CD8-positive, alpha-beta memory T cell (primary cell): ENCODE measurements around the gene DUS2. TPM values are rescaled to one million over a fixed set of nuclear protein-coding genes. Genes with fewer than 3 reads are reported as not detected.

Experiments
- CTCF ChIA-PET: fragments of 350-600 bp; sonication (Branson Sonifier 250); formaldehyde crosslinking; loops from one replicate; lab custom pipeline; 2021; ENCODE audit warnings: antibody characterized with exemption; lab: Charles Lee
- POLR2A ChIA-PET: fragments of 350-600 bp; sonication (Branson Sonifier 250); formaldehyde crosslinking; loops from one replicate; lab custom pipeline; 2021; ENCODE audit warnings: antibody characterized with exemption; lab: Charles Lee
- DNase-seq, 5 donors: peaks; one replicate each; pipeline versions ENCODE4 v3.0.0 to v3.0.0-alpha.2; 2020 to 2022; ENCODE audit warnings: mixed read lengths in 1 of 5
- H3K27ac ChIP-seq: one replicate; pipeline ENCODE4 v1.7.0; 2013; ENCODE audit warnings: low read depth, mild to moderate bottlenecking, low read length, moderate library complexity
- H3K27me3 ChIP-seq: 2 replicates; pipeline ENCODE4 v1.7.0; 2013; ENCODE audit warnings: low read length, mild to moderate bottlenecking; ENCODE audit not compliant: insufficient read depth, poor library complexity, severe bottlenecking
- H3K36me3 ChIP-seq: 2 replicates; pipeline ENCODE4 v1.7.0; 2013; ENCODE audit warnings: mild to moderate bottlenecking, low read length, moderate library complexity; ENCODE audit not compliant: insufficient read depth
- H3K4me1 ChIP-seq: 2 replicates; pipeline ENCODE4 v1.7.0; 2013; ENCODE audit warnings: mild to moderate bottlenecking, low read length, moderate library complexity; ENCODE audit not compliant: insufficient read depth
- H3K4me3 ChIP-seq: 2 replicates; pipeline ENCODE4 v1.7.0; 2013; ENCODE audit warnings: mild to moderate bottlenecking, low read length
- H3K9me3 ChIP-seq: 2 replicates; pipeline ENCODE4 v1.7.0; 2013; ENCODE audit warnings: mild to moderate bottlenecking, low read length
- H3K27ac Mint-ChIP-seq, 8 donors: one replicate each; pipeline ENCODE4 v1.8.0; 2020 to 2021; ENCODE audit warnings: mixed read lengths in 8 of 8, mild to moderate bottlenecking in 6 of 8, inconsistent platforms in 3 of 8, moderate library complexity in 3 of 8
- H3K27me3 Mint-ChIP-seq, 2 donors: one replicate each; pipeline ENCODE4 v1.8.0; 2020 to 2021; ENCODE audit warnings: mixed read lengths in 2 of 2, mild to moderate bottlenecking in 1 of 2, moderate library complexity in 1 of 2
- H3K36me3 Mint-ChIP-seq, 3 donors: one replicate each; pipeline ENCODE4 v1.8.0; 2020 to 2021; ENCODE audit warnings: mixed read lengths in 3 of 3, inconsistent platforms in 1 of 3, mild to moderate bottlenecking in 1 of 3
- H3K4me1 Mint-ChIP-seq, 3 donors: one replicate each; pipeline ENCODE4 v1.8.0; 2020 to 2021; ENCODE audit warnings: mixed read lengths in 3 of 3, inconsistent platforms in 1 of 3, mild to moderate bottlenecking in 1 of 3
- H3K4me3 Mint-ChIP-seq, 7 donors: one replicate each; pipeline ENCODE4 v1.8.0; 2020 to 2021; ENCODE audit warnings: mixed read lengths in 7 of 7, mild to moderate bottlenecking in 6 of 7, moderate library complexity in 4 of 7, inconsistent platforms in 2 of 7
- H3K9me3 Mint-ChIP-seq, 5 donors: one replicate each; pipeline ENCODE4 v1.8.0; 2020 to 2022; ENCODE audit warnings: mixed read lengths in 5 of 5, mild to moderate bottlenecking in 3 of 5, moderate library complexity in 2 of 5, inconsistent platforms in 1 of 5
- polyA plus RNA-seq: library from polyadenylated mRNA; unstranded; fragments of 300-500 nt; fragmentation: Illumina TruSeq; gene quantifications from one replicate; pipeline ENCODE4 v1.2.3, GENCODE V29; 2021
- total RNA-seq, 2 experiments: library from RNA; stranded (reverse); gene quantifications; one replicate each; pipeline ENCODE4 v1.2.3, GENCODE V29; 2021

The DUS2 gene
- total and polyA plus RNA-seq, 3 experiments from 2014 or later, result 15.3 to 32.2 (median 31.3) TPM

GRCh38 chr16:68083861-68084503, 60.9 kb downstream of the DUS2 start:
- Histone ChIP-seq H3K27me3 (no peaks in the 10 kb centered on the region), H3K4me1 (peaks cover 74% of the 10 kb centered on the region), H3K4me3 (peak overlapping the region; percentile 96), H3K36me3 (no peaks in the 10 kb centered on the region), H3K9me3 (no peaks in the 10 kb centered on the region), H3K27ac (peak overlapping the region; percentile 79)
- DNase-seq, result no peak
- H3K27ac Mint-ChIP-seq, result peak overlapping the region; percentile 86 to 95 (median 90)
- peak overlapping the region; percentile 85 to 93 (median 89) for H3K4me3 Mint-ChIP-seq
- ChIA-PET CTCF (interaction anchor here (1.1 to 6.3 kb wide), 14 partner anchors 10 to 269 kb away, joined by 3 to 111 read pairs (median 6); partner anchors contain the start of gene ESRP2), POLR2A (interaction anchor here (0.7 to 2.8 kb wide), 7 partner anchors 9 to 161 kb away, joined by 3 to 31 read pairs (median 11); partner anchors contain the start of genes PLA2G15 and PSMB10)
- H3K9me3 Mint-ChIP-seq, result no peaks in the 10 kb centered on the region
- peaks cover 70 to 77% (median 74%) of the 10 kb centered on the region in 3 donors for H3K4me1 Mint-ChIP-seq
- H3K27me3 Mint-ChIP-seq, result no peaks in the 10 kb centered on the region
- peaks cover 0 to 12% (median 0%) of the 10 kb centered on the region in 3 donors for H3K36me3 Mint-ChIP-seq

DNA sequence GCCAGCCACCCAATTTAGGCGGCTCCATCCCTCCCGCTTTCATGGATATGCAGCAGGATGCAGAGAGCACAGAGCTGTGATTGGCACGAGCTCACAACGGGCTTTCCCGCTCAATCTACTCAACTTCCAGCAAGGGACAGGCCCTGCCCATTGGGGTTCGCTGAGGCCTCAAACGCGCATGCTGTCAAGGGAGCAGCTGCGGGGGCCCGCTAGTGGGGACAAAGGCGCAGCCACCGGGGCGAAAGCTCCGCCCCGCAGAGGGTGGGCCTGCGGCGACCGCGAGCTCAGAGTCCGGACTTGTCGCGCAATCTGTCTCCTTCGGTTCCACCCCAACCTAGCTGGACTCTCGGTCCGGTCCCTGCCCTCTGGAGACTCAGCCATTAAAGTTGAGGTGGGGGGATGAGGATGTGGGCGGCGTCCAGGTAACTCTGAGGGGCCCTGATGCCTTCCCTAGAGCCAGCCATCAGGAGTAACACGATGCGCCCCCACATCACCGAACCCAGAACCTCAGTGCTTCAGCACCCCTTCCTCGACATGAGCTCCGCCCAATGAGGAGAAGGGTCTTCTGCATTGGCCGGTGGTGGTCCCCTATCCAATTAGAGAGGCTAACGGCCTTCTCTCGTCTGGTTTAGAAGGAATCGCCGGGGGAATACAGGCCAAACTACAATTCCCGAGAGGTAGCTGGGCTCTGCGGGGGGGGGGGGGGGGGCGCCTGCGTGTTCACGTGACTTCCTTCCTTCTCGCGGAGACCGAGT, 61.6 kb downstream of the DUS2 start:
- peaks cover 70 to 77% (median 74%) of the 10 kb centered on the region in 3 donors for H3K4me1 Mint-ChIP-seq
- POLR2A ChIA-PET, result interaction anchor here (0.5 to 2.8 kb wide), 16 partner anchors 10 to 521 kb away, joined by 3 to 31 read pairs (median 5); partner anchors contain the start of genes DDX28, DUS2, ESRP2 and PLA2G15

DNA sequence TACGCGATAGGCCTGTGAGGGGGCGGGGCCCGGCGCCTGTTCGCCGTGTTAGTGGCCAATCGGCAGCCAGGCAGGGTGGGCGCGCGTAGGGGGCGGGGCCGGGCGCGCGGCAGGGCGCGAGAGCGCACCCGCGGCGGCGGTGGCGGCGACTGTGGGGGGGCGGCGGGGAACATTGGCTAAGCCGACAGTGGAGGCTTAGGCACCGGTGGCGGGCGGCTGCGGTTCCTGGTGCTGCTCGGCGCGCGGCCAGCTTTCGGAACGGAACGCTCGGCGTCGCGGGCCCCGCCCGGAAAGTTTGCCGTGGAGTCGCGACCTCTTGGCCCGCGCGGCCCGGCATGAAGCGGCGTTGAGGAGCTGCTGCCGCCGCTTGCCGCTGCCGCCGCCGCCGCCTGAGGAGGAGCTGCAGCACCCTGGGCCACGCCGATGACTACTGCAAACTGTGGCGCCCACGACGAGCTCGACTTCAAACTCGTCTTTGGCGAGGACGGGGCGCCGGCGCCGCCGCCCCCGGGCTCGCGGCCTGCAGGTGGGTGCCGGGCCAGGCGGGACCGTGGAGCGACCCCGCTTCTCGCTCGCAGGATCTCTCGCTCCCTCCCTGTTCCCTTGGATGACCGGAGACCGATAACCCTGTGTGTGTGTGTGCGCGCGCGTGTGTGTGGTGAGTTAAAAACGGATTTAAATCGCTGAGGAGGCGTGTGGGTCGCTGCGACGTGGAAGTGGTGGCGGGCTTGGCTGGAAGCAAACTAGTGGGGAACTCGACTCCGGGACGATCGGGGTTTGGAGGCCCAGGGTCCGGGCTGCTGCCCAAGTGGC, 62.4 kb downstream of the DUS2 start, which contains the start of gene NFATC3:
NFATC3 (plus strand) TSS at position 112 of the 813 bp plus-strand sequence; CDS start at position 424, 312 bp downstream.
- Histone ChIP-seq H3K36me3 (no peaks in the 10 kb centered on the region), H3K27me3 (no peaks in the 10 kb centered on the region), H3K4me1 (peaks cover 74% of the 10 kb centered on the region), H3K4me3 (peak within 1 kb of the TSS; percentile 96), H3K27ac (peak within 1 kb of the TSS; percentile 79), H3K9me3 (no peaks in the 10 kb centered on the region)
- no peaks in the 10 kb centered on the region for H3K27me3 Mint-ChIP-seq
- POLR2A ChIA-PET, result interaction anchor here (0.5 to 2.8 kb wide), 14 partner anchors 10 to 522 kb away, joined by 3 to 31 read pairs (median 6); partner anchors contain the start of genes DDX28, DUS2, ESRP2 and PLA2G15
- H3K36me3 Mint-ChIP-seq, result peaks cover 0 to 12% (median 0%) of the 10 kb centered on the region in 3 donors
- DNase-seq, result peak; percentile 97 to 99 (median 99)
- H3K4me3 Mint-ChIP-seq, result peak within 1 kb of the TSS; percentile 85 to 93 (median 89)
- peak within 1 kb of the TSS; percentile 86 to 98 (median 94) for H3K27ac Mint-ChIP-seq
- CTCF ChIA-PET, result interaction anchor here (0.8 to 6.3 kb wide), 20 partner anchors 9 to 269 kb away, joined by 3 to 111 read pairs (median 4); partner anchors contain the start of gene ESRP2
- no peaks in the 10 kb centered on the region for H3K9me3 Mint-ChIP-seq
- H3K4me1 Mint-ChIP-seq, result peaks cover 68 to 77% (median 74%) of the 10 kb centered on the region in 3 donors

More for the DNA sequence above, 61.6 kb downstream of the DUS2 start:
- Histone ChIP-seq H3K4me1 (peaks cover 74% of the 10 kb centered on the region), H3K27ac (peak overlapping the region; percentile 79), H3K36me3 (no peaks in the 10 kb centered on the region), H3K9me3 (no peaks in the 10 kb centered on the region), H3K4me3 (peak overlapping the region; percentile 96), H3K27me3 (no peaks in the 10 kb centered on the region)
- DNase-seq, result peak; percentile 79 to 90 (median 83)
- Mint-ChIP-seq H3K4me3 (peak overlapping the region; percentile 85 to 93 (median 89)), H3K9me3 (no peaks in the 10 kb centered on the region), H3K27me3 (no peaks in the 10 kb centered on the region), H3K36me3 (peaks cover 0 to 12% (median 0%) of the 10 kb centered on the region in 3 donors), H3K27ac (peak overlapping the region; percentile 86 to 95 (median 90))
- CTCF ChIA-PET, result interaction anchor here (0.9 to 6.3 kb wide), 21 partner anchors 9 to 269 kb away, joined by 3 to 111 read pairs (median 4); partner anchors contain the start of gene ESRP2

GRCh38 chr16:68086336-68086841, 63.3 kb downstream of the DUS2 start:
- no peaks in the 10 kb centered on the region for H3K9me3 ChIP-seq
- H3K4me3 Mint-ChIP-seq, result peak overlapping the region; percentile 85 to 93 (median 89)
- peaks cover 0 to 12% (median 0%) of the 10 kb centered on the region in 3 donors for H3K36me3 Mint-ChIP-seq
- peak overlapping the region; percentile 78 to 97 (median 88) for H3K27ac Mint-ChIP-seq
- peak overlapping the region; percentile 79 for H3K27ac ChIP-seq
- no peaks in the 10 kb centered on the region for H3K9me3 Mint-ChIP-seq
- peak overlapping the region; percentile 96 for H3K4me3 ChIP-seq
- peaks cover 70 to 78% (median 75%) of the 10 kb centered on the region in 3 donors for H3K4me1 Mint-ChIP-seq
- H3K36me3 ChIP-seq, result no peaks in the 10 kb centered on the region
- peaks cover 74% of the 10 kb centered on the region for H3K4me1 ChIP-seq
- no peak for DNase-seq
- ChIA-PET POLR2A (interaction anchor here (2.8 kb wide), 2 partner anchors 11 to 17 kb away, joined by 13 to 31 read pairs; no protein-coding TSS in a partner anchor), CTCF (interaction anchor here (1.2 to 6.3 kb wide), 5 partner anchors 14 to 203 kb away, joined by 6 to 111 read pairs (median 14); no protein-coding TSS in a partner anchor)
- H3K27me3 ChIP-seq, result no peaks in the 10 kb centered on the region
- no peaks in the 10 kb centered on the region for H3K27me3 Mint-ChIP-seq

GRCh38 chr16:68086860-68087268, 63.8 kb downstream of the DUS2 start:
- CTCF ChIA-PET, result interaction anchor here (6.2 to 6.3 kb wide), 2 partner anchors 15 to 23 kb away, joined by 66 to 111 read pairs; no protein-coding TSS in a partner anchor
- Histone ChIP-seq H3K9me3 (no peaks in the 10 kb centered on the region), H3K4me1 (peaks cover 74% of the 10 kb centered on the region), H3K36me3 (no peaks in the 10 kb centered on the region), H3K4me3 (peak overlapping the region; percentile 96), H3K27me3 (no peaks in the 10 kb centered on the region), H3K27ac (peak overlapping the region; percentile 79)
- no peaks in the 10 kb centered on the region for H3K27me3 Mint-ChIP-seq
- H3K9me3 Mint-ChIP-seq, result no peaks in the 10 kb centered on the region
- POLR2A ChIA-PET, result no interaction called here
- peak overlapping the region; percentile 54 to 97 (median 86) for H3K27ac Mint-ChIP-seq
- H3K4me3 Mint-ChIP-seq, result peak overlapping the region; percentile 85 to 93 (median 89)
- H3K36me3 Mint-ChIP-seq, result peaks cover 0 to 12% (median 0%) of the 10 kb centered on the region in 3 donors
- H3K4me1 Mint-ChIP-seq, result peaks cover 70 to 78% (median 75%) of the 10 kb centered on the region in 3 donors
- DNase-seq, result no peak

DNA sequence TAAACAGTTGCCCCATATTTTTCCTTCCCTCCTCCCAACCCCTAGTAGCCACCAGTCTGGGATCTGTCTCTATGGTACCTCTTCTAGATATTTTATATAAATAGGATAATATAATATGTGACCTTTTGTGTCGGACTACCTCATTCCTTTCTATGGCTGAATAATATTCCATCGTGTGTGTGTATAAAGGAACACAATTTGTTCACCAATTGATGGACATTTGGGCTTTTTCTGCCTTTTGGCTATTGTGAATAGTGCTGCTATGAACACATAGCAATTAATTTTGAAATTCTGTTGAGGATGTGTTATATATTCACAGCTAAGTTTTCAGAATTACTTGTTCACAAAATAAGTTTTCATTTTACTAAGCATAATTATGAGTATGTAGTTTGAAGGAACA, 64.6 kb downstream of the DUS2 start:
- H3K4me1 Mint-ChIP-seq, result peaks cover 67 to 77% (median 72%) of the 10 kb centered on the region in 3 donors
- H3K4me3 Mint-ChIP-seq, result peak overlapping the region; percentile 85 to 93 (median 88)
- Histone ChIP-seq H3K9me3 (no peaks in the 10 kb centered on the region), H3K27me3 (no peaks in the 10 kb centered on the region), H3K36me3 (no peaks in the 10 kb centered on the region), H3K4me3 (peak overlapping the region; percentile 33), H3K4me1 (peaks cover 74% of the 10 kb centered on the region), H3K27ac (no peak overlapping the region)
- ChIA-PET CTCF (interaction anchor here (6.2 to 6.3 kb wide), 2 partner anchors 16 to 24 kb away, joined by 66 to 111 read pairs; no protein-coding TSS in a partner anchor), POLR2A (no interaction called here)
- H3K36me3 Mint-ChIP-seq, result peaks cover 0 to 12% (median 0%) of the 10 kb centered on the region in 3 donors
- H3K27me3 Mint-ChIP-seq, result no peaks in the 10 kb centered on the region
- H3K9me3 Mint-ChIP-seq, result no peaks in the 10 kb centered on the region
- peak overlapping the region; percentile 59 to 88 (median 74) for H3K27ac Mint-ChIP-seq
- no peak for DNase-seq
